NCI-H82 treated with DMSO at 0.1 percent for 48 hours (cell line): ENCODE data around the gene ZEB1.
"Not testable (repeated sequence)": the region's sequence is repeated elsewhere in the genome, so short reads cannot be mapped to it uniquely, and the experiment has no call there.

Experiments
- DNase-seq: peaks from one replicate; lab custom pipeline; 2025; ENCODE audit not compliant: unreplicated experiment; lab: John Stamatoyannopoulos, UW

ZEB1 gene

GRCh38 chr10:31363696-31364095 lies 44.7 kb downstream of the ZEB1 start:
- DNase-seq, result not testable (repeated sequence)

GRCh38 chr10:31364238-31364637 lies 45.2 kb downstream of the ZEB1 start:
- DNase-seq, result not testable (repeated sequence)

- DNase-seq, result no peak
Measured at GRCh38 chr10:31366703-31367102, 47.7 kb downstream of the ZEB1 start.

- no peak for DNase-seq
Measured at GRCh38 chr10:31368724-31369123, 49.7 kb downstream of the ZEB1 start.

GRCh38 chr10:31372439-31372838 lies 53.4 kb downstream of the ZEB1 start:
- DNase-seq, result no peak

- no peak for DNase-seq
Measured at GRCh38 chr10:31374146-31374696, 55.2 kb downstream of the ZEB1 start.

GRCh38 chr10:31381171-31381570 lies 62.2 kb downstream of the ZEB1 start:
- DNase-seq, result no peak

GRCh38 chr10:31381766-31382316 lies 62.8 kb downstream of the ZEB1 start:
- no peak for DNase-seq

- no peak for DNase-seq
Measured at GRCh38 chr10:31383810-31384588, 65.0 kb downstream of the ZEB1 start.

- DNase-seq, result no peak
Measured at GRCh38 chr10:31384589-31384949, 65.6 kb downstream of the ZEB1 start.

- no peak for DNase-seq
Measured at GRCh38 chr10:31390804-31391203, 71.8 kb downstream of the ZEB1 start.

GRCh38 chr10:31393844-31394243 lies 74.8 kb downstream of the ZEB1 start:
- no peak for DNase-seq

GRCh38 chr10:31395695-31396094 lies 76.7 kb downstream of the ZEB1 start:
- no peak for DNase-seq

GRCh38 chr10:31396376-31396775 lies 77.4 kb downstream of the ZEB1 start:
- DNase-seq, result no peak

GRCh38 chr10:31397852-31398251 lies 78.8 kb downstream of the ZEB1 start:
- no peak for DNase-seq

- DNase-seq, result no peak
Measured at GRCh38 chr10:31399171-31399570, 80.2 kb downstream of the ZEB1 start.

GRCh38 chr10:31399631-31400030 lies 80.6 kb downstream of the ZEB1 start:
- DNase-seq, result no peak

- no peak for DNase-seq
Measured at GRCh38 chr10:31401287-31401686, 82.3 kb downstream of the ZEB1 start.

- DNase-seq, result no peak
Measured at GRCh38 chr10:31404640-31405039, 85.6 kb downstream of the ZEB1 start.

GRCh38 chr10:31405829-31406228 lies 86.8 kb downstream of the ZEB1 start:
- DNase-seq, result not testable (repeated sequence)

- not testable (repeated sequence) for DNase-seq
Measured at GRCh38 chr10:31412397-31412796, 93.4 kb downstream of the ZEB1 start.

GRCh38 chr10:31413325-31413724 lies 94.3 kb downstream of the ZEB1 start:
- no peak for DNase-seq

- DNase-seq, result no peak
Measured at GRCh38 chr10:31418481-31418880, 99.5 kb downstream of the ZEB1 start.
